IPS-18c (cell line): Measurements from ENCODE around the gene UTS2R.
"Not testable (repeated sequence)": the region's sequence is repeated elsewhere in the genome, so short reads cannot be mapped to it uniquely, and the experiment has no call there.

Experiments
- H3K4me3 ChIP-seq: 2 replicates; pipeline ENCODE4 v1.7.0; 2013; ENCODE audit warnings: low read depth, mild to moderate bottlenecking, low read length, moderate library complexity; ENCODE audit not compliant: insufficient read depth
- H3K9me3 ChIP-seq: one replicate; pipeline ENCODE4 v1.6.1; 2013; ENCODE audit warnings: mild to moderate bottlenecking, low read length, moderate library complexity; ENCODE audit not compliant: control insufficient read depth, insufficient read depth

UTS2R gene

GRCh38 chr17:82348866-82349265 lies 22.7 kb upstream of the UTS2R start:
- H3K9me3 ChIP-seq: no peaks in the 10 kb centered on the region

GRCh38 chr17:82349287-82349701 lies 22.3 kb upstream of the UTS2R start:
- Histone ChIP-seq H3K4me3 (no peak overlapping the region), H3K9me3 (no peaks in the 10 kb centered on the region)

More at GRCh38 chr17:82348866-82349265, 22.7 kb upstream of the UTS2R start:
- H3K4me3 ChIP-seq: no peak overlapping the region

GRCh38 chr17:82350182-82351030 lies 21.2 kb upstream of the UTS2R start:
- H3K4me3 ChIP-seq: no peak overlapping the region
- no peaks in the 10 kb centered on the region for H3K9me3 ChIP-seq

GRCh38 chr17:82351254-82351712 lies 20.3 kb upstream of the UTS2R start:
- no peak overlapping the region for H3K4me3 ChIP-seq
- H3K9me3 ChIP-seq: no peaks in the 10 kb centered on the region

GRCh38 chr17:82351713-82352488 lies 19.7 kb upstream of the UTS2R start:
- H3K9me3 ChIP-seq: no peaks in the 10 kb centered on the region
- no peak overlapping the region for H3K4me3 ChIP-seq

GRCh38 chr17:82353484-82353883 lies 18.1 kb upstream of the UTS2R start:
- Histone ChIP-seq H3K9me3 (no peaks in the 10 kb centered on the region), H3K4me3 (no peak overlapping the region)

- H3K9me3 ChIP-seq: no peaks in the 10 kb centered on the region
- no peak overlapping the region for H3K4me3 ChIP-seq
These were observed 16.7 kb upstream of the UTS2R start for GRCh38 chr17:82354804-82355308.

- H3K9me3 ChIP-seq: no peaks in the 10 kb centered on the region
- no peak overlapping the region for H3K4me3 ChIP-seq
These were observed 15.7 kb upstream of the UTS2R start for GRCh38 chr17:82355770-82356427.

GRCh38 chr17:82356845-82357355 lies 14.7 kb upstream of the UTS2R start:
- H3K9me3 ChIP-seq: no peaks in the 10 kb centered on the region
- H3K4me3 ChIP-seq: no peak overlapping the region

GRCh38 chr17:82357394-82357793 lies 14.2 kb upstream of the UTS2R start:
- Histone ChIP-seq H3K9me3 (no peaks in the 10 kb centered on the region), H3K4me3 (no peak overlapping the region)

GRCh38 chr17:82358465-82359350 lies 12.9 kb upstream of the UTS2R start, which contains the start of gene TEX19:
Gene TEX19, plus strand, starts transcription at chr17:82359247. Its CDS starts 2,904 bp downstream, at chr17:82362151.
- no peaks in the 10 kb centered on the region for H3K9me3 ChIP-seq
- no peak within 1 kb of the TSS for H3K4me3 ChIP-seq

- H3K9me3 ChIP-seq, H3K4me3 ChIP-seq: not testable (repeated sequence)
These were observed 12.0 kb upstream of the UTS2R start for GRCh38 chr17:82359451-82360074.

- Histone ChIP-seq H3K9me3 (no peaks in the 10 kb centered on the region), H3K4me3 (no peak overlapping the region)
These were observed 9.5 kb upstream of the UTS2R start for GRCh38 chr17:82361885-82362633.

GRCh38 chr17:82365606-82366295 lies 5.8 kb upstream of the UTS2R start:
- Histone ChIP-seq H3K4me3 (no peak overlapping the region), H3K9me3 (no peaks in the 10 kb centered on the region)

- no peak overlapping the region for H3K4me3 ChIP-seq
- no peaks in the 10 kb centered on the region for H3K9me3 ChIP-seq
These were observed 4.8 kb upstream of the UTS2R start for GRCh38 chr17:82366749-82367148.
